K562 (cell line): Measurements from ENCODE around the gene CDCA3. TPM values are rescaled to one million over a fixed set of nuclear protein-coding genes. Genes with fewer than 3 reads are reported as not detected.

Experiments
- ATAC-seq: fragments of 200-7000 bp; cut with Tn5 transposase; 3 replicates; pipeline ENCODE4 v1.9.1; 2020; ENCODE audit warnings: moderate library complexity
- BruUV-seq: library from RNA; stranded (reverse); fragments of 400-500 nt; replicated peaks from 2 replicates; lab custom pipeline; 2021; lab: Mats Ljungman, UMichigan
- CTCF ChIA-PET: fragments of 300-600 bp; formaldehyde crosslinking; extraction: SDS; loops from one replicate; lab custom pipeline; 2021; ENCODE audit warnings: low intra/inter-chr PET ratio; lab: Yijun Ruan, JAX
- POLR2A ChIA-PET: fragments of 300-600, 350-650 bp; sonication (Branson Sonifier 250); formaldehyde crosslinking; extraction: SDS; loops from one replicate; lab custom pipeline; 2021; ENCODE audit warnings: antibody characterized with exemption, inconsistent platforms; lab: Yijun Ruan, JAX
- DNase-seq, 4 experiments: peaks; one replicate each; pipeline versions ENCODE4 v3.0.0 to v3.0.0-alpha.2; 2011 to 2018; ENCODE audit warnings: low spot score in 3 of 4, mixed read lengths in 3 of 4; ENCODE audit errors: extremely low read depth in 1 of 4
- FAIRE-seq: peaks from 2 replicates; lab custom pipeline; 2011; peaks lifted over from hg19 to GRCh38; lab: Jason Lieb, UNC
- H2AFZ ChIP-seq: 2 replicates; pipeline ENCODE4 v1.6.0; 2011; ENCODE audit warnings: low read depth, low read length, control low read depth, inconsistent platforms
- H3K27ac ChIP-seq: fragments of 200-600 bp; 3 replicates; pipeline ENCODE4 v1.8.0; 2011; ENCODE audit warnings: low read depth, mild to moderate bottlenecking, control low read depth, inconsistent platforms, low read length, moderate library complexity, mixed read lengths; ENCODE audit errors: extremely low read depth
- H3K27me3 ChIP-seq, 2 experiments: fragments of 300-600 bp in 1 of 2; 2 replicates in 1 of 2; 3 replicates in 1 of 2; pipeline versions ENCODE4 v1.6.0 to v1.8.0; 2011; ENCODE audit warnings: inconsistent platforms in 2 of 2, low read length in 2 of 2, mild to moderate bottlenecking in 1 of 2, mixed read lengths in 1 of 2, moderate library complexity in 1 of 2; ENCODE audit not compliant: control insufficient read depth in 2 of 2, insufficient read depth in 2 of 2
- H3K36me3 ChIP-seq: fragments of 300-600 bp; 3 replicates; pipeline ENCODE4 v1.8.0; 2011; ENCODE audit warnings: mild to moderate bottlenecking, low read length, inconsistent platforms; ENCODE audit not compliant: control insufficient read depth, insufficient read depth
- H3K4me1 ChIP-seq, 2 experiments: fragments of 200-600 bp in 1 of 2; replicated peaks in 1 of 2; 2 replicates in 1 of 2; 3 replicates in 1 of 2; pipeline versions ENCODE4 v1.5.1 to v1.8.0; 2011; ENCODE audit warnings: inconsistent platforms in 2 of 2, low read length in 2 of 2, mild to moderate bottlenecking in 1 of 2, mixed read lengths in 1 of 2, moderate library complexity in 1 of 2; ENCODE audit not compliant: control insufficient read depth in 2 of 2, insufficient read depth in 2 of 2
- H3K4me2 ChIP-seq: 2 replicates; pipeline ENCODE4 v1.6.1; 2011; ENCODE audit warnings: low read length, control low read depth, inconsistent platforms, mixed read lengths; ENCODE audit not compliant: insufficient read depth
- H3K4me3 ChIP-seq: fragments of 200-600 bp; sonication (generic), shearing (Covaris generic); 2 replicates; pipeline ENCODE4 v1.5.1; 2016; ENCODE audit warnings: control low read depth, inconsistent platforms
- H3K79me2 ChIP-seq: fragments of 200-600 bp; 3 replicates; pipeline ENCODE4 v1.8.0; 2011; ENCODE audit warnings: low read length, inconsistent platforms; ENCODE audit not compliant: control insufficient read depth, insufficient read depth
- H3K9ac ChIP-seq, 2 experiments: 2 replicates each; pipeline versions ENCODE4 v1.6.0 to v1.6.1; 2011; ENCODE audit warnings: low read depth in 2 of 2, low read length in 2 of 2, control low read depth in 1 of 2, inconsistent platforms in 1 of 2, mild to moderate bottlenecking in 1 of 2, mixed read lengths in 1 of 2; ENCODE audit not compliant: insufficient read depth in 1 of 2
- H3K9me1 ChIP-seq: one replicate; pipeline ENCODE4 v1.6.0; 2011; ENCODE audit warnings: inconsistent platforms, mild to moderate bottlenecking, low read length, moderate library complexity; ENCODE audit not compliant: control insufficient read depth, insufficient read depth
- H3K9me3 ChIP-seq: replicated peaks from 2 replicates; pipeline ENCODE4 v1.5.1; 2011; ENCODE audit warnings: low read depth, low read length, inconsistent platforms; ENCODE audit not compliant: control insufficient read depth, insufficient read depth
- H4K20me1 ChIP-seq: replicated peaks from 2 replicates; pipeline ENCODE4 v1.6.1; 2011; ENCODE audit warnings: low read length, inconsistent platforms, mixed read lengths; ENCODE audit not compliant: control insufficient read depth, insufficient read depth
- CBX2 ChIP-seq: fragments of 200-600 bp; sonication (generic); IDR thresholded peaks from one replicate; pipeline ENCODE4 v1.6.1; 2012; ENCODE audit warnings: mild to moderate bottlenecking, low read length, inconsistent platforms; ENCODE audit not compliant: insufficient read depth, poor library complexity, severe bottlenecking
- HLTF ChIP-seq: fragments of 450-650 bp; IDR thresholded peaks from 2 replicates; pipeline ENCODE4 v1.6.1; 2016
- HNRNPH1 ChIP-seq: fragments of 200-400 bp; formaldehyde crosslinking; optimal IDR thresholded peaks from 2 replicates; pipeline ENCODE3; 2017; ENCODE audit warnings: low read depth, mild to moderate bottlenecking, low read length, moderate library complexity
- KHSRP ChIP-seq: fragments of 450-650 bp; IDR thresholded peaks from 2 replicates; pipeline ENCODE4 v1.6.1; 2017
- NFIC ChIP-seq: fragments of 450-650 bp; IDR thresholded peaks from 2 replicates; pipeline ENCODE4 v1.6.1; 2017; ENCODE audit warnings: mild to moderate bottlenecking, inconsistent platforms
- SRSF9 ChIP-seq: fragments of 200-400 bp; formaldehyde crosslinking; IDR thresholded peaks from 2 replicates; pipeline ENCODE4 v1.6.1; 2017; ENCODE audit warnings: low read depth, low read length, borderline replicate concordance
- ZNF263 ChIP-seq: sonication (generic); formaldehyde crosslinking; IDR thresholded peaks from 2 replicates; pipeline ENCODE4 v1.8.0; 2022; ENCODE audit warnings: mild to moderate bottlenecking, missing genetic modification reagents, borderline replicate concordance
- WGBS: fragments of 100-300 bp; shearing (Covaris generic); methylation state at CpG from one replicate; pipeline ENCODE4 v1.1.6; 2016; ENCODE audit warnings: low coverage, mixed read lengths; ENCODE audit not compliant: insufficient coverage; ENCODE audit errors: missing lambda C conversion rate; 5-methylcytosine and 5-hydroxymethylcytosine counted together
- in situ Hi-C: fragments of 300-500 bp; cut with MboI; formaldehyde crosslinking; loops from 4 replicates; pipeline ENCODE4 v1.15.0; 2018; ENCODE audit warnings: inconsistent platforms, mixed read lengths
- intact Hi-C: fragments of 100-400 bp; cut with micrococcal nuclease; formaldehyde crosslinking; loops from 2 replicates; pipeline ENCODE4 v1.14.2; 2022
- polyA plus RNA-seq, 8 experiments: library from polyadenylated mRNA; depleted of rRNA in 4 of 8; stranded (reverse) in 5 of 8; unstranded in 3 of 8; fragments of >200 nt; fragmentation: Nextera tagmentation in 2 of 8; fragmentation: Illumina TruSeq in 1 of 8; extraction: Ambion mirVana in 2 of 8; extraction: Trizol in 1 of 8; gene quantifications; 2 replicates each; pipeline versions ENCODE4 v1.2.1 to v1.2.3, GENCODE V29; 2011 to 2014; ENCODE audit warnings: inconsistent platforms in 1 of 8, missing spikeins in 1 of 8
- total RNA-seq, 7 experiments: library from RNA; depleted of rRNA in 6 of 7; stranded (reverse); fragments of >200 nt in 6 of 7; fragmentation: Illumina TruSeq in 2 of 7; extraction: Trizol in 2 of 7; gene quantifications; 2 replicates each; pipeline versions ENCODE4 v1.2.1 to v1.2.3, GENCODE V29; 2011 to 2021; ENCODE audit warnings: low replicate concordance in 1 of 7

The CDCA3 gene
- total and polyA plus RNA-seq, 9 of the 15 experiments (the other 6 are each of a cell fraction or from before 2014, with no cell fraction given): 24.2 to 80.8 (median 55.1) TPM

DNA sequence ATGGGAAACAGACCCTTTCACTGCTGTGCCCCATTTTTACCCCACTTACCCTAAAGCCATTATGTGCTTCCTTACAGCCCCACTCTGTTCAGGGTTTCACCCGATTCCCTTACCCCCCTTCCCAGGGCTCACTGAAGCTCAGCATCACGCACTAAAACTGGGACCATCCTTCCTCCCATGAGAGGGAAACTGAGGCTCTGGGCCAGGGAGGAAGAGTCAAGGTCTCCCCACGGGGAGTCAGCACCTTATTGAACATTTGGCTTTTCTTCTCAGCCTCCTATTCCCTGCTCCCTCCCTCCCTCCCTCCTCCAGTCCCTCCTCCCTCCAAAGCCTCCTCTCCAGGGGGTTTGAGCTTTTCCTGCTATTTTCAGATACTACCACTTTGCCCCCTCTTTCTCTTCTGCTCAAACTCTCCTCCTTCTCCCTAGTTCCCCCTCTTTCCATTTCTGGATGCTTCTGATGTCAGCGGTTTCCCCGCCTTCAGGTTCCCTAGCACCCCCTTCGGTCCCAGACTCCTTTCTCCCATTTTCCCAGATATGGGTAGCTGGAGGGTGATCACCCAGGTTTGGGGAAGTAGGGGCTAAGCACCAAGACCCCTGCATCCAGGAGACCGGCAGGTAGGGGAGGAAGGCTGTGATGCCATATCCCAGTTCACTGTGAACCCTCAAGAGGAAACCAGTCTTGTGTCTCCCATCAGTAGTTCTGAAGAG lies 28.5 kb downstream of the CDCA3 start:
- TF ChIP-seq HLTF (no peak), HNRNPH1 (no peak), CBX2 (no peak), SRSF9 (no peak), ZNF263 (CRISPR knock-in tag) (peak; percentile 80), KHSRP (no peak), NFIC (no peak)
- intact Hi-C loops: loop anchor here (10.0 kb wide), 2 partner anchors 208 to 268 kb away; partner anchors contain the start of gene IFFO1
- Histone ChIP-seq H3K9ac (no peak overlapping the region), H3K4me3 (no peak overlapping the region), H3K4me2 (no peak overlapping the region), H3K36me3 (no peaks in the 10 kb centered on the region), H3K4me1 (peaks cover 14 to 34% of the 10 kb centered on the region in 2 experiments; a peak in 4 of 5 replicates), H2AFZ (no peak overlapping the region), H3K27me3 (peaks cover 0 to 4% of the 10 kb centered on the region in 2 experiments; a peak in 2 of 5 replicates), H3K79me2 (no peaks in the 10 kb centered on the region; the same call in 2 of the 3 replicates), H3K9me1 (no peaks in the 10 kb centered on the region), H3K9me3 (no peaks in the 10 kb centered on the region), H3K27ac (no peak overlapping the region), H4K20me1 (no peaks in the 10 kb centered on the region)
- no peak for ATAC-seq
- WGBS: 6% methylated on average over 2 of the region's 7 CpGs
- POLR2A ChIA-PET: interaction anchor here (1.0 kb wide), 1 partner anchor 10 kb away, joined by 3 read pairs; no protein-coding TSS in a partner anchor
- in situ Hi-C loops: no loop called here
- no TSS peak for BruUV-seq
- no peak for FAIRE-seq
- CTCF ChIA-PET: interaction anchor here (1.3 kb wide), 1 partner anchor 69 kb away, joined by 3 read pairs; no protein-coding TSS in a partner anchor
- no peak for DNase-seq
